Neural progenitor cell (in vitro differentiated cells): ENCODE data around the gene GFOD1.

Experiments
- CTCF ChIP-seq: fragments of 200-600 bp; sonication (generic); IDR thresholded peaks from 2 replicates; pipeline ENCODE4 v1.5.1; 2017; ENCODE audit warnings: antibody characterized with exemption, mild to moderate bottlenecking
- EZH2 ChIP-seq: fragments of 200-600 bp; sonication (generic); IDR thresholded peaks from 2 replicates; pipeline ENCODE4 v1.6.1; 2017; ENCODE audit warnings: antibody characterized with exemption, mild to moderate bottlenecking, moderate library complexity

- TF ChIP-seq CTCF (no peak), EZH2 (no peak)
Observed at GRCh38 chr6:13328875-13329183, 158.6 kb downstream of the GFOD1 start.
